ENCODE measurements around the gene C5orf15.
"Not testable (repeated sequence)": the region's sequence is repeated elsewhere in the genome, so short reads cannot be mapped to it uniquely, and the experiment has no call there.

C5orf15 gene

GRCh38 chr5:133938039-133938821, 30.2 kb downstream of the C5orf15 start:
- no peak for TF ChIP-seq TOX (CRISPR knock-in tag; IDR thresholded peaks at IDR 0.05; ENCODE audit: borderline replicate concordance)
- ATAC-seq = no peak

GRCh38 chr5:133937628-133938027, 30.8 kb downstream of the C5orf15 start:
- not testable (repeated sequence) for ATAC-seq

- no peak for ATAC-seq
- TF ChIP-seq SNAI2 (CRISPR knock-in tag; IDR thresholded peaks at IDR 0.05) (no peak), ZFP3 (CRISPR knock-in tag; IDR thresholded peaks at IDR 0.05) (no peak)
These were observed 31.8 kb downstream of the C5orf15 start for GRCh38 chr5:133936651-133937015.

- not testable (repeated sequence) for ATAC-seq
These were observed 32.3 kb downstream of the C5orf15 start for GRCh38 chr5:133935991-133936650.

GRCh38 chr5:133935667-133935940, 32.8 kb downstream of the C5orf15 start:
- ATAC-seq = no peak
- no peak for TF ChIP-seq BACH2 (CRISPR knock-in tag; IDR thresholded peaks at IDR 0.05; ENCODE audit: borderline replicate concordance)
- TF ChIP-seq OSR1 (CRISPR knock-in tag; IDR thresholded peaks at IDR 0.05) = no peak
- TF ChIP-seq ZFP30 (CRISPR knock-in tag; IDR thresholded peaks at IDR 0.05) = no peak
- TF ChIP-seq CSRNP3 (CRISPR knock-in tag; IDR thresholded peaks at IDR 0.05) = no peak
- TF ChIP-seq PPARA (CRISPR knock-in tag; IDR thresholded peaks at IDR 0.05; ENCODE audit: borderline replicate concordance) = no peak
- no peak for TF ChIP-seq CREB5 (CRISPR knock-in tag; IDR thresholded peaks at IDR 0.05; ENCODE audit: low read depth)
- TF ChIP-seq PATZ1 (CRISPR knock-in tag; IDR thresholded peaks at IDR 0.05; ENCODE audit: borderline replicate concordance) = no peak
- TF ChIP-seq ESRRG (CRISPR knock-in tag; IDR thresholded peaks at IDR 0.05) = no peak
- TF ChIP-seq GLIS3 (CRISPR knock-in tag; IDR thresholded peaks at IDR 0.05) = no peak
- TF ChIP-seq TOX (CRISPR knock-in tag; IDR thresholded peaks at IDR 0.05; ENCODE audit: borderline replicate concordance) = no peak

GRCh38 chr5:133934822-133935666, 33.4 kb downstream of the C5orf15 start:
- TF ChIP-seq ZC3H10 (CRISPR knock-in tag; IDR thresholded peaks at IDR 0.05) = no peak
- no peak for TF ChIP-seq ZFP30 (CRISPR knock-in tag; IDR thresholded peaks at IDR 0.05)
- TF ChIP-seq GLIS3 (CRISPR knock-in tag; IDR thresholded peaks at IDR 0.05) = no peak
- TF ChIP-seq CSRNP3 (CRISPR knock-in tag; IDR thresholded peaks at IDR 0.05) = no peak
- no peak for TF ChIP-seq ZFP3 (CRISPR knock-in tag; IDR thresholded peaks at IDR 0.05)
- TF ChIP-seq BACH2 (CRISPR knock-in tag; IDR thresholded peaks at IDR 0.05; ENCODE audit: borderline replicate concordance) = no peak
- no peak for TF ChIP-seq OSR1 (CRISPR knock-in tag; IDR thresholded peaks at IDR 0.05)
- TF ChIP-seq ARNTL (CRISPR knock-in tag; IDR thresholded peaks at IDR 0.05; ENCODE audit: borderline replicate concordance, low read depth) = no peak
- no peak for TF ChIP-seq PPARA (CRISPR knock-in tag; IDR thresholded peaks at IDR 0.05; ENCODE audit: borderline replicate concordance)
- no peak for ATAC-seq
